Right ventricle myocardium superior (tissue), 1 donor: Measurements from ENCODE around the gene TSPAN16. TPM values are rescaled to one million over a fixed set of nuclear protein-coding genes. Genes with fewer than 3 reads are reported as not detected.
"Not testable (repeated sequence)": the region's sequence is repeated elsewhere in the genome, so short reads cannot be mapped to it uniquely, and the experiment has no call there.

Experiments used
- ATAC-seq: fragments of 200-7000 bp; cut with Tn5 transposase; one replicate; pipeline ENCODE4 v1.9.1; 2020; ENCODE audit warnings: mild to moderate bottlenecking; ENCODE audit not compliant: poor library complexity
- DNase-seq: peaks from one replicate; pipeline ENCODE4 v3.0.0-alpha.2; 2020
- intact Hi-C: fragments of 100-400 bp; cut with DNase I; formaldehyde crosslinking; loops from one replicate; pipeline ENCODE4 v1.11.2; 2022
- total RNA-seq: library from RNA; stranded (reverse); fragmentation: NEBNext Ultra II Directional; extraction: Animal tissue kit (Norgen Biotek cat#: 25700); gene quantifications from one replicate; pipeline ENCODE4 v1.2.1, GENCODE V29; 2021
- donor health status: DM: no; HTN: yes; CAD: no; lungs with severe emphysema.

TSPAN16 gene
- total RNA-seq, 1 donor from 2014 or later = not detected

DNA sequence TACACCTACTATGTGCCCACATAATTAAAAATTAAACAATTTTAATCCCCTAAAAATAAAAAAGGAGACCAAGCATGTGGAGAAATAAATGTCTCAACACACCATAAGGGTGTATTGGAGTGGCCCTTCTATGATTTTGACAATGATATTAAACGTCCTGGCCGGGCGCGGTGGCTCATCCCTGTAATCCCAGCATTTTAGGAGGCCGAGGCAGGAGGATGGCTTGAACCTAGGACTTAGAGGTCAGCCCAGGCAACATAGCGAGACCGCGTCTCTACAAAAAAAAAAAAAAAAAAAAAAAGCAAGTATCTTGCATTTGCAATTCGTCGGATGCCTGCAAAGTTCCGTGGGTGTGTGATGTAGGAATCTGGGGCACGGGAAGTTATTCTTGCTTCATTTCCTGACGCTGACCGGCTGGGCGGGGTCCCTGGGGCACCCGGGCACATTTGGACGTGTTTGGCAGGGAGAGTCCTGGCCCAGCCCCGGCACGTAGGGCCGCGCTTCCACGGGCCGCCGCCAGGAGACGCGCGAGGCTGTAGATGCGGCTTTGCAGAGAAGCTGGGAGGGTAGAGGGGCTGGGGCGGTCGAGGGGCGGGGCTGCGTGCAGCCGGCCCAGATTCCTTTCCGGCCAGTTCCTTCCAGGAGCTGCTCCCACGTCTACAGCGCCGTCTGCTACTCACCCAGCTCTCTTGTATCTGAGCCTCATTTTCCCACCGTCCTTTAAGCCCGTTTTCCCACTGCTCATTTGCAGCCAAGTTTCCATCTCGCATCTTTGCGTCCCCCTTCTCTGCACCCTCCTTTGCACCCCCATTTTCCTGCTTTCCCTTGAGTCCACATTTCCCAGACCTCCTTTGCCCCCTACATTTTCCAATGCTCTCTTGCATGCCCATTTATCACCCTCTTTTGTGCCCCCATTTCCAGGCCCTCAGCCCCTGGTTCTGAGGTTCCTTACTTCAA is 2.2 kb upstream of the TSPAN16 start:
- DNase-seq (peak; percentile 98), ATAC-seq (peak; percentile 98)
- intact Hi-C loops = loop anchor here (5.0 to 10.0 kb wide), 3 partner anchors 91 to 291 kb away; partner anchors contain the start of gene EPOR

DNA sequence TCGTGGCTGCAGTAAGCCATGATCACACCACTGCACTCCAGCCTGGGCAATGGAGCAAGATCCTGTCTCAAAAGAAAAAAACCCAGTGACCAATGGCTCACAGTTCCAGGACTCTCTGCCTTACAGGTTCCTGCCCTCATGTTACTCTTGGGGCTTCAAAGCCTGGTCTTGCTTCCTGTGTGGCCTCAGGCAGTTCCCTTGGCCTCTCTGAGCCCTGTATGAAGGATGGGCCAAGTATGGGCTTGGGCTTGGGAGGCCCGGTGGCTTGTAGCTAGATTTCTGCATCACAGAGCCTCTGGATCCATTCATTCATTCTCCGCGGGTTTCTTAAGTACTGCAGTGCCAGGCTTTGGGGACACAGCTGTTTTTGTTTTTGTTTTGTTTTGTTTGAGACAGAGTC is 780 bp upstream of the TSPAN16 start:
- DNase-seq (no peak), ATAC-seq (no peak)
- intact Hi-C loops = loop anchor here (10.0 kb wide), 2 partner anchors 90 to 290 kb away; partner anchors contain the start of gene EPOR

DNA sequence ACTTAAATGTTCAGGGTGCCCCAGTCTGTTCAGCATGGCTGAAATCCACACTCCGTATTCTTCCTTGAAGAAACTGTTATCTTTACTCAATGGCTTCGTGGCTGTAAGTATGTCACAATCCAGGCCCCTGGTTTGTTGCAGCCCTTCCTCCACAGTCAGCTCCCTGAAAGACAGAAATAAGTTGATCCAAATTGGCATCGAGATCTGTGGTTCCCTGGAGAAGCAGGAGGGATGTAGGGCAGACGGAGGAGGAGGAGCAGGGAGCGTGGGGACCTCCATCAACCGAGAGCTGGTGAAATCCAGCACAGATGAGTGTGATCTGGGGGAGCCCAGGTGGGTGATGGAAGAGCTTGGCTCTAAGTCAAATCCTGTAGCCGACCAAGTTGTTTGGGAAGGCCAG is 304 bp downstream of the TSPAN16 start:
- DNase-seq (peak; percentile 54), ATAC-seq (peak; percentile 38)
- intact Hi-C loops = loop anchor here (10.0 kb wide), 2 partner anchors 89 to 289 kb away; partner anchors contain the start of gene EPOR

DNA sequence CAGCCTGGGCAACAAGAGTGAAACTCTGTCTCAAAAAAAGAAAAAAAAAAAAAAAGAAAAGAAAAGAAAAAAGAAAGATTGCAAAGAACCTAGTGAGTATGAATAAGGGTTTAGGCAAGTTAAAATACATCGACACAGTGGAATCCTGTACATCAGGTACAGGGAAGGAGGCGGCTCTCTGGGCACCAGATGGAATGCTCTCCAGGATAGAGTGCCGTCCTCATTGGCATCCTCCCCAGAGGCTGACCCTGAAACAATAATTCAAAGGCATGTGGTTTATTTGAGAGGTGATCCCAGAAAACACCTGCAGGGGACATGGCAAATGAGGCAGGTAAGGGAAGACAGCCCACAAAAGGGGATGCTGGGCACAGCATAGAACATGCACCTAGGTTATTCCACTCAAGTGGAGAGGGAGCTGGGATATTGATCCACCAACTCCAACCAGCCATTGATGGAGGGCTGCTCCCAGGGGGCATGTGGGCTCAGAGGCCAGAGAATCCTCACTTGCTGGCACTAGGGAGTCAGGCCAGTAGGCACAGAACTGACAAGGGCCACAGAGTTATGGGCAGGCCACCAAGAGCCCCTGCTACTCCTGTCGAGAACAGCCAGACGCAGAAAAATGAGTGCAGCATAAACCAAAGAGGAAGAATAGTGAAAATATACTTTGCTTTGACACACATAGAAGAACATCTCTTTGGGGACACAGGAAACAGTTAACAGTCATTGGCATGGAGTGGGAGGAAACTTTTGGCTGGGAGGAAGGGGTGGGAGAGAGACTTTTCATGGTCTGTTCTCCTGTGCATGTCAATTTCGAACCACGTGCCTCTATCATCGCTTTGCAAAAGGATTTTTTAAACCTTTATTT is 4.2 kb downstream of the TSPAN16 start:
- ATAC-seq (no peak), DNase-seq (no peak)
- intact Hi-C loops = loop anchor here (10.0 kb wide), 2 partner anchors 85 to 285 kb away; partner anchors contain the start of gene EPOR

DNA sequence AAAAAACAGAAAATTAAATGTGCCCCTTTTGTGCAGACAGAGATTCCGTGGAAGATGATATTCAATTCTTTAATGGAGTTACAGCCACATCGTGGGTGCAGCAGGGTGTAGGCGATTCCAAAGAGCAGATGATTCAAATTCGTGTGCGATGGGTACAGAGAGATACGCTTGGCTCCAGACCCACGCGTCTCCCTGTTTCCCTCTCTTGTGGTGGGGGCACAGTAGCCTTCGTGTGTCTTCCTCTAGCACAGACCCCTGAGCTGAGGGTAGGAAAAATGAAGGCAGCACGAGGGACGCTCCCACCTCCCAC is 4.8 kb downstream of the TSPAN16 start:
- intact Hi-C loops = no loop called here
- ATAC-seq = no peak
- no peak for DNase-seq

DNA sequence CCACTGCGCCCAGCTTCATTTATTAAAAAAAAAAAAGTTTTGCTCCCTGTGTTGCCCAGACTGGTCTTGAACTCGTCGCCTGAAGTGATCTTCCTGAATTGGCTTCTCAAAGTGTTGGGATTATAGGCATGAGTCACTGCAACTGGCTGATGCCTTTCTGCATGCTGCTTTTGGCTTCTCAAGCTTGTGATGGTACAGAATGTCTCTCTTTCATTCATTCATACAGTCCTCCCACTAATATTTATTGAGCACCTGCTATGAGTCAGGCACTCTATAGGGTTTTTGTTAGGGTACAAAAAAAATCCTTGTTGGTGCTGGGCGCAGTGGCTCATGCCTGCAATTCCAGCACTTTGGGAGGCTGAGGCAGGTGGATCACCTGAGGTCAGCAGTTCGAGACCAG is 9.0 kb downstream of the TSPAN16 start:
- intact Hi-C loops = no loop called here
- ATAC-seq (no peak), DNase-seq (no peak)

DNA sequence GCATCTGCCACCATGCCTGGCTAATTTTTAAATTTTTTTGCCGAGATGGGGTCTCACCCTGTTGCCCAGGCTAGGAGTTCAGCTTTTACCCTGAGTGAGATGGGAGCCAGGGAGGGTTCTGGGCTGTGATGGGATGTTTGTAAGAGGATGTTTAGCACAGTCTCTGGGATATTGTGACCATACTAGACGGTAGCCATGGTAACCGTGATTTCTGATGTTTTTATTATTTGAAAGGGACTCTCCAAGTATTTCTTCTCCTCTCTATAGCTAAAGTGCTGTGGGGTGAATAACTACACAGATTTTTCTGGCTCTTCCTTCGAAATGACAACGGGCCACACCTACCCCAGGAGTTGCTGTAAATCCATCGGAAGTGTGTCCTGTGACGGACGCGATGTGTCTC is 10.4 kb downstream of the TSPAN16 start:
- intact Hi-C loops = no loop called here

DNA sequence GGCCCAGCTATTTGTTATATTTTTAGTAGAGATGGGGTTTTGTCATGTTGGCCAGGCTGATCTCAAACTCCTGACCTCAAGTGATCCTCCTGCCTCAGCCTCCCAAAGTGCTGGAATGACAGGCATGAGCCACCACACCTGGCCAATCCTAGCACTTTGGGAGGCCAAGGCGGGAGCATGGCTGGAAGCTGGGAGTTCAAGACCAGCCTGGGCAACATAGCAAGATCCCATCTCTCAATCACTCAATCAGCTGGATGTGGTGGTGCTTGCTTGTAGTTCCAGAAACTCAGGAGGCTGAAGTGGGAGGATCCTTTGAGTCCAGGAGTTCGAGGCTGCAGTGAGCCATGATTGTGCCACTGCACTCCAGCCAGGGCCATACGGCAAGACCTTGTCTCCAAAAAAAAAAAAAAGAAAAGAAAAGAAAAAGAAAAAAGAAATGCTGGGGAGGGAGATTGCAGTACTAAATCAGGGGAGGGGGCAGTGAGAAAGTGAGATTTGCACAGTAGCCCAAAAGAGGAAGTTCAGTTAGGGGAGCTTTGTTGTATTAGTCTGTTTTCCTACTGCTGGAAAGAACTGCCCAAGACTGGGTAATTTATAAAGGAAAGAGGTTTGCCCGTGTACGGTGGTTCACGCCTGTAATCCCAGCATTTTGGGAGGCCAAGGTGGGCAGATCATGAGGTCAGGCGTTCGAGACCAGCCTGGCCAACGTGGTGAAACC is 24.5 kb downstream of the TSPAN16 start:
- DNase-seq, ATAC-seq, intact Hi-C loops: not testable (repeated sequence)

More for the DNA sequence above, 10.4 kb downstream of the TSPAN16 start:
- ATAC-seq (no peak), DNase-seq (no peak)

DNA sequence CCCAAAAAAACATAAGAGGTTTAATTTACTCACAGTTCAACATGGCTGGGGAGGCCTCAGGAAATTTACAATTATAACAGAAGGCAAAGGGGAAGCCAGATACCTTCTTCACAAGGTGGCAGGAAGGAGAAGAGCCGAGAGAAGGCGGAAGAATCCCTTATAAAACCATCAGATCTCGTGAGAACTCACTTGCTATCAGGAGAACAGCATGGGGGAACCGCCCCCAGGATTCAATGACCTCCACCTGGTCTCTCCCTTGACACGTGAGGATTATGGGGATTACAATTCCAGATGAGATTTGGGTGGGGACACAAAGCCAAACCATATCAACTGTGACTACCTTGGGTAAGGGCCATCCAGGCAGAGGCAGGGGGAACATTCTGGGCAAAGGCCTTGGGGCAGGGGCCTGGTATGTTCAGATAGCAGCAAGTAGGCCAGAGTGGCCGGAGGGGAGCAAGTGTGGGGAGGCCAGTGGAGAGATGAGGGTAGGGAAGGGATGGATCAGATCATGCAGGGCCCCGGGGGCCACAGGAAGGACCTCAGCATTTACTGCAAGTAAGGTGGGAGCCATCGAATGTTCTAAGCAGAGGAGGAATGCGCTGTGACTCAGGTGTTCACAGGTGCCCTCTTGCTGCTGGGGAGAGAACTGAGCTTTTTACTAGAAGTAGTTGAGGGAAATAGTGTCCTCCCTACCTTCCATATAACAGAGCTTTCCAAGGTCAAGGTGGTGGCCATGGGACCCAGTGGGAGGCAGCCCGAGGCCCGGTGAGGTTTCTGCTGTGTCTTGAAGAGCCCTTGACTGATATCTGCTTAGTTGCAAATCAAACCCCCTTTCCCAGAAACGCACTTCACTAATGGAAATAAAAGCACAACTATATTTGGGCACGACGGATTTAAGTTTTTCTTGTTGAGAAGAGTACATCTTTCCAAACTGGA is 25.5 kb downstream of the TSPAN16 start:
- no peak for DNase-seq
- intact Hi-C loops = no loop called here
- no peak for ATAC-seq

DNA sequence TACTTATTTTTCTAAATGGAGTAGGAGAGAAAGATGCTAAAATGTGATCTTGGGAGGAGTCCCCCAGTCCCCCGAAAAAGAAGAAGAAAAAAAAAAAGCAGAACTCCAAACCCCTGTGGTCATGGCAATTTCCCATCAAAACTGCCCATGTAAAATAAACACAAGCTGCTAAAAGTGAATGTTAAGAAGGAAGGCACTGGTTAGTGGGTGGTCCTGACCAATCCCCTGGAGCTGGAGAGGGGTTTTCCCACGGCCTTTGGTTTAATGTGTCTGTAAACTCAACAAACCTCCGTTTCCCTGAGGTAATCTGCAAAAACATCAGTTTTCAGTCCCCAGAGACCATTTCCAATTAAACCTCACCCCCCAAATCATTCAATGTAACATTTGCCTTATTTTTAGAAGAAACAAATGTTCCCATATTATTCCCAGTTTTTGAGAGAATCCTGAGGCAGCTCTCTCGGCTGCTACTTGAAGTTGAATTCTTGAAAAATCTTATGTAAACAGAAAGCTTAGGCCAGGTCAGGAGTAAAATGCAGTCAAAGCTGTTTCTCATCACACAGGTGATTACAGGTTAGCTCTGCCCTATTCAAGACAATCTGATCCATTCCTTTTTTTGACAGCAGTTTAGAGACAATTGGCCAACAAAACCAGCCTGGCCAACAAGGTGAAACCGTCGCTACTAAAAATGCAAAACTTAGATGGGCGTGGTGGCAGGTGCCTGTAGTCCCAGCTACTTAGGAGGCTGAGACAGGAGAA is 26.5 kb downstream of the TSPAN16 start:
- intact Hi-C loops = no loop called here
- DNase-seq (no peak), ATAC-seq (no peak)

DNA sequence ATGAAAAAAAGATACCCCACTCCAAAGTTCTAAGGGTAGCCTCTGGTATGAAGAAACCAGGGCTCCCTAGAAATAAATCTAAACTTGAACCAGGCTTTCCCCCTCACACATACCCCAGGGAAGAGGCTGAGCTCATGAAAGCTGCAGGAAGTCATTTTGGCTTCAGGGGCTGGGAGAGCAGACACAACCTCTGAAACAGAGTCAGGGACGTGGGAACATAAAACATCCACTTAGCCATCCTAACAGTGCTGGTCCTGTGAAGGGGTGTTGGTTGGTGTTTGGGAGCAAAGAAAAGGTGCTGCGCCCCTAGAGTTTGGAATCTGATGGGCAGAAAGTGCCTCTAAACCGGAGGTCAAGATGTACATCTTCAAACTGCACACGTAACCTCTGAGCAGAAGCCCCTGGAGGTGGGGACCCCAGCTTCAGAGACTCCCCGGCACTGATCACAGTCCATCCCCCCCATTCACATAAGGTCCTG is 27.7 kb downstream of the TSPAN16 start:
- DNase-seq (no peak), ATAC-seq (peak; percentile 13)
- intact Hi-C loops = no loop called here

DNA sequence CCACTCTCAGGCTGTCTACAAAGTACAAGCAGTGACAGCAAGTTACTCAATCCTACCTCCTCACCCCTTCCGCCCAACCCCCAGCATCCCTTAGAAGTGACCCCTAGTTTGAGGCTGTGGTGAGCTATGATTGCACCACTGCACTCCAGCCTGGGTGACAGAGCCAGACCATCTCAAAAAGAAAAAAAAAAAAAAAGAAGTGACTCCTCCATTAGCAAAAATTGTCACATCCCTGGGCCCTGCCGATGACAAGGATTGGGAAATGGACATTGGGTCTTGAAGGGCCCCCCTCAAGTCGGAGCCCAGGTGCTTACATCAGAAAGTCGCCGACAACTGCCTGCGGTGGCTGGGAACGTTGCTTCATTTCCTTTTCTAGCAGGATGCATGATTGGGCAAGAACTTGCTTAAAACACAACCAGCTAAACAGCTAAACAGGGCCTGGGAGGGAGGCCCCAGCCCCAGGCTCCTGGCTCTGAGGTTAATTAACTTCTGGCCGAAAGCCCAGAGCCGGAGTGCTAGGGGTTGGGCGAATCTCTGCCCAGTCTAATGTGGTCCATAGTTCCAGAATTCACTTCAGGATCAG is 28.2 kb downstream of the TSPAN16 start:
- peak; percentile 86 for DNase-seq
- peak; percentile 93 for ATAC-seq
- intact Hi-C loops = no loop called here

DNA sequence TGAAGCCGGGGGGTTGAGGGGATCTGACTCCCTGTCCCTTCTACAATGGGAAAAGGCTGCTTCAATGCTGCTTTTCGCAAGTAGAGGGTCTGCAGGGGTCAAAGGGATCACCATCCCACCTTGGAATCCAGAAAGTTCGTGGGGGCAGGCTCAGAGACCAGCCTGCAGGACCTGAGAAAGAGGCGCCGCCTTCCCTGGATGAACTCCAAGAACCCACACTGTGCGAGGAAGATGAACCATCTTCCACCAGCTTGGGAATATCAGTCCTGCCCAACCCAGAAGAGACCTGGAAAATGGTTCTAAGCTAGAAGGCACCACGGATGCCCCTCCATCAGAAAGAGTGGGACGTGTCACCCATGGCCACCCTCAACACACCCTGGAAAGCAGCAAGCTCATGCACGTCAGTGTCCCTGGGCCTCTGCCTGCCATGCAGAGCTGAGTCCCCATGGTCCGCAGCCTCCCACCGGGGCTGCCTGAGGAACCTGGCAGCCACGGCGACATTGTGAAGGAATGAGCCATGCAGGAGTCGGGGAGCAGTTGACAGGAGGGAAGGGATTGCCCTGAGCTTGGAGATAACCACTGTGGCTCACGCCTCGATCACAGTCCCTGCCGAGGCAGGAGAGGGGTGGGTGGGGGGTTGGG is 28.9 kb downstream of the TSPAN16 start:
- DNase-seq (peak; percentile 44), ATAC-seq (no peak)
- intact Hi-C loops = no loop called here

DNA sequence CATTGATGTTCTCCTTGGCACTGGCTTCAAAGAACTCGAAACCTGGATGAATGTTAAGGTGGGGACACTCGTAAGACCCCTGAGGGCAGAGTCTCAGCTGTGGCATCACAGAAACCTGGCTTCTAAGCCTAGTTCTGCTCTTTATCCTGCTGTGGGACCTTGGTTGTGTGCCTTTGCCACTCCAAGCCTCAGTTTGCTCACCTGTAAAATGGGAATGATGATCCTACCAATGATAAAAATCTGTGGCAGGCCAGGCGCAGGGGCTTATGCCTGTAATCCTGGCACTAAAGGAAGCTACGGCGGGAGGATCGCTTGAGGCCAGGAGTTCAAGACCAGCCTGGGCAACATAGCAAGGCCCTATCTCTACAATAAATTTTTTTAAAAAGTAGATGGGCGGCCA is 29.6 kb downstream of the TSPAN16 start:
- no peak for DNase-seq
- ATAC-seq = no peak
- intact Hi-C loops = no loop called here

DNA sequence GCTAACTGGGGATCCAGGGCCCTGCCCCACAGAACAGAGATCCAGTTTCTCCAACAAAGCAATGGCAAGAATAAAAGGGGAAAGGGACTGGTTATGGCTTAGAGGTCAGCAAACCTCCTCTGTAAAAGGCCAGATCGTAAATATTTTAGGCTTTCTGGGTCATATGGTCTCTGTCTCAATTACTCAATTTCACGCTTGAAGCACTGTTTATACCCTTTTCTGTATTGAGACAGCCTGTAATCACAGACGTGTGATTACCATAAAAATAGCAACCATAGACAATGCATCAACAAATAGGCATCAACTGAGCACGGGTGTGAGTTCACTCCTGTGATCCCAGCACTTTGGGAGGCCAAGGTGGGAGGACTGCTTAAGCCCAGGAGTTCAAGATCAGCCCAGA is 34.2 kb downstream of the TSPAN16 start:
- intact Hi-C loops = no loop called here
- DNase-seq (no peak), ATAC-seq (no peak)

DNA sequence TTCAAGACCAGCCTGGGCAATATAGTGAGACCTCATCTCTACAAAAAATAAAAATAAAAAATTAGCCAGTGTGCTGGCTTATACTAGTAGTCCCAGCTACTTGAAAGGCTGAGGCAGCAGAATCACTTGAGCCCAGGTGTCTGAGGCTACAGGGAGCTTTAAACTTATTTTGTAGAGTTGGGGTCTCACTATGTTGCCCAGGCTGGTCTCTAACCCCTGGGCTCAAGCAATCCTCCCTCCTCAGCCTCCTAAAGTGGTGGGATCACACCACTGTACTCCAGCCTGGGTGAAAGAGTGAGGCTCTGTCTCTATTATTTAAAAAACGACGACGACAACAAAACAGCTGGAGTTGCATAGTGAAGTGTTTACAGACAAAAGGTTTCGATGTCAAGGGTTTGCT is 35.5 kb downstream of the TSPAN16 start:
- ATAC-seq (no peak), DNase-seq (no peak)
- intact Hi-C loops = no loop called here
